HCT116 (cell line): Measurements from ENCODE around the gene STX16. TPM values are rescaled to one million over a fixed set of nuclear protein-coding genes. Genes with fewer than 3 reads are reported as not detected.

Experiments used
- ATAC-seq: fragments of 200-7000 bp; cut with Tn5 transposase; 2 replicates; pipeline ENCODE4 v1.9.1; 2020; ENCODE audit warnings: mild to moderate bottlenecking, moderate library complexity
- BruUV-seq: library from RNA; stranded (reverse); fragments of 400-500 nt; replicated peaks from 2 replicates; lab custom pipeline; 2021; lab: Mats Ljungman, UMichigan
- CTCF ChIA-PET: fragments of 300-600 bp; sonication (Branson Sonifier 250); formaldehyde crosslinking; loops from one replicate; lab custom pipeline; 2021; ENCODE audit warnings: antibody characterized with exemption; lab: Charles Lee
- POLR2A ChIA-PET: fragments of 300-600, 350-600 bp; sonication (Branson Sonifier 250); formaldehyde crosslinking; loops from one replicate; lab custom pipeline; 2021; ENCODE audit warnings: antibody characterized with exemption; lab: Charles Lee
- RAD21 ChIA-PET, 2 experiments: fragments of 300-600 bp; sonication (Branson Sonifier 250); formaldehyde crosslinking; loops; one replicate each; lab custom pipeline; 2023; ENCODE audit warnings: low total read pairs in 2 of 2; ENCODE audit not compliant: uncharacterized antibody in 2 of 2, unreplicated experiment in 2 of 2, low non-redundant PET in 1 of 2; lab: Charles Lee
- DNase-seq: peaks from one replicate; pipeline ENCODE4 v3.0.0-alpha.2; 2010; ENCODE audit warnings: low read depth, low spot score
- H2AFZ ChIP-seq: fragments of 200-600 bp; shearing (Covaris generic), sonication (generic); 2 replicates; pipeline ENCODE4 v1.6.1; 2017; ENCODE audit warnings: low read depth, mixed run types, mixed read lengths, antibody characterized with exemption, low read length; ENCODE audit not compliant: poor library complexity, severe bottlenecking
- H3K27ac ChIP-seq: 2 replicates; pipeline ENCODE4 v1.5.1; 2012; ENCODE audit warnings: low read depth, low read length
- H3K27me3 ChIP-seq: fragments of 200-600 bp; sonication (generic); 2 replicates; pipeline ENCODE4 v1.6.1; 2016; ENCODE audit warnings: mixed run types, low read length, mixed read lengths; ENCODE audit not compliant: insufficient read depth
- H3K36me3 ChIP-seq, 2 experiments: fragments of 200-500 bp in 1 of 2; fragments of 200-600 bp in 1 of 2; sonication (Bioruptor generic) in 1 of 2; sonication (generic) in 1 of 2; 2 replicates each; pipeline versions ENCODE4 v1.5.1 to v1.6.1; 2014 to 2016; ENCODE audit warnings: low read length in 2 of 2, inconsistent platforms in 1 of 2, mixed read lengths in 1 of 2, mixed run types in 1 of 2; ENCODE audit not compliant: insufficient read depth in 2 of 2, control insufficient read depth in 1 of 2
- H3K4me1 ChIP-seq, 2 experiments: fragments of 200-600 bp in 1 of 2; sonication (generic) in 1 of 2; 2 replicates each; pipeline versions ENCODE4 v1.5.1 to v1.6.1; 2012 to 2017; ENCODE audit warnings: low read length in 2 of 2, inconsistent platforms in 1 of 2, mild to moderate bottlenecking in 1 of 2, mixed read lengths in 1 of 2, mixed run types in 1 of 2, moderate library complexity in 1 of 2; ENCODE audit not compliant: insufficient read depth in 2 of 2, control insufficient read depth in 1 of 2
- H3K4me2 ChIP-seq: fragments of 200-600 bp; sonication (generic); 2 replicates; pipeline ENCODE4 v1.6.1; 2017; ENCODE audit warnings: mixed run types, low read length, mixed read lengths
- H3K4me3 ChIP-seq, 2 experiments: fragments of 200-600 bp in 1 of 2; sonication (generic) in 1 of 2; replicated peaks in 1 of 2; 2 replicates each; pipeline ENCODE4 v1.5.1; 2011 to 2016; ENCODE audit warnings: low read length in 2 of 2, control low read depth in 1 of 2, low read depth in 1 of 2, mild to moderate bottlenecking in 1 of 2, mixed read lengths in 1 of 2, mixed run types in 1 of 2
- H3K79me2 ChIP-seq: fragments of 200-600 bp; sonication (generic); 2 replicates; pipeline ENCODE4 v1.6.1; 2017; ENCODE audit warnings: mild to moderate bottlenecking, mixed run types, low read length, moderate library complexity, mixed read lengths; ENCODE audit not compliant: insufficient read depth
- H3K9ac ChIP-seq: fragments of 200-600 bp; sonication (generic); 2 replicates; pipeline ENCODE4 v1.6.1; 2016; ENCODE audit warnings: low read length, mixed read lengths
- H3K9me2 ChIP-seq: fragments of 200-600 bp; sonication (generic), shearing (Covaris generic); 2 replicates; pipeline ENCODE4 v1.6.1; 2017; ENCODE audit warnings: mixed run types, mild to moderate bottlenecking, moderate library complexity; ENCODE audit not compliant: insufficient read depth
- H3K9me3 ChIP-seq, 2 experiments: fragments of 200-500 bp in 1 of 2; fragments of 200-600 bp in 1 of 2; sonication (Bioruptor generic) in 1 of 2; sonication (generic) in 1 of 2; 2 replicates each; pipeline ENCODE4 v1.6.1; 2014 to 2017; ENCODE audit warnings: low read length in 2 of 2, mixed read lengths in 2 of 2, inconsistent platforms in 1 of 2, low read depth in 1 of 2, mild to moderate bottlenecking in 1 of 2, mixed run types in 1 of 2, moderate library complexity in 1 of 2; ENCODE audit not compliant: control insufficient read depth in 1 of 2, insufficient read depth in 1 of 2
- H4K20me1 ChIP-seq: fragments of 200-600 bp; sonication (generic), shearing (Covaris generic); 2 replicates; pipeline ENCODE4 v1.6.1; 2017; ENCODE audit warnings: mixed run types, mild to moderate bottlenecking, moderate library complexity; ENCODE audit not compliant: insufficient read depth
- CBX3 ChIP-seq: IDR thresholded peaks from 2 replicates; pipeline ENCODE4 v1.6.1; 2012; ENCODE audit warnings: low read depth
- POLR2A ChIP-seq: IDR thresholded peaks from 2 replicates; pipeline ENCODE4 v1.7.0; 2011; ENCODE audit warnings: borderline replicate concordance; ENCODE audit not compliant: insufficient read depth, insufficient read length; ENCODE audit errors: extremely low read depth
- intact Hi-C: fragments of 100-400 bp; cut with micrococcal nuclease; formaldehyde crosslinking; loops from 2 replicates; pipeline ENCODE4 v1.10.0; 2022
- total RNA-seq: library from RNA; stranded (reverse); gene quantifications from one replicate; pipeline ENCODE4 v1.2.1, GENCODE V29; 2021; ENCODE audit not compliant: unreplicated experiment

The STX16 gene
- total RNA-seq, 1 experiment from 2014 or later = 55.1 TPM

DNA sequence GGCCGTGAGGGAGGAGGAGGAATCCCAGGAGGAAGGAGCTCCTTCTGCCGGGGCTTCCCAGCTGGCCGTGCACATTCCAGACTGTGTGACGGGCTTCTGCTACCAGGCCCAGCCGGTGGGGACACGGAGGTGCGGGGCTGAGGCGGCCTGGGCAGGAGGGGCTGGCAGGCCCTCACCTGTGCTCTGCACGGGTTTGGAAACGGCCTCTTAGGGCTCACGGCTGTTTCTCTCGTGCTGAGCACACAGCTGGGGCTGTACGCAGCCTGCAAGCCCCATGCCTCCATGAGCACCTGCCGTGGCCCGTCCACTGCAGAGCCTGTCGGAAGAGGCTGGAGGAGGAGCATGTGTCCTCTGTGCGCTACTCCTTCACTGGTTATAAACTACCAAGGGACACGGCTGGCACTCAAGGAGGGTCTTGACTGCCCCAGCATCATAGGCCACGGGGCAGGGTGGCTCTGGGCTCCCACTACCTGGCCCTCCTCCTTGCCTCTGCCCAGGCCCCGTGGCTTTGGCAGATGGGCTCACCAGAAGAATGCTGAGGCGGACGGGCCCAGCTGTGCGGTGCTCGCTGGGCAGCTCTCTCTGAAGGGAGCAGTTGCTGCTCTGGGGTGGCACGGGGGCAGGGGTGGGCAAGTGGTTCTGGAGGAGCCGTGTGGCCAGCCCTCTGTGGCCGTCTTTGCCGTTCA lies 57.3 kb downstream of the STX16 start:
- no peak overlapping the region for H3K4me3 ChIP-seq
- DNase-seq (no peak), ATAC-seq (no peak)
- no peak overlapping the region for H3K27ac ChIP-seq
- RAD21 ChIA-PET = no interaction called here
- H3K9me3 ChIP-seq = no peaks in the 10 kb centered on the region
- H3K4me1 ChIP-seq = no peaks in the 10 kb centered on the region
- POLR2A ChIA-PET = no interaction called here
- no peak overlapping the region for H2AFZ ChIP-seq
- no peaks in the 10 kb centered on the region for H3K27me3 ChIP-seq
- H3K4me2 ChIP-seq = no peak overlapping the region
- H3K9ac ChIP-seq = no peak overlapping the region
- intact Hi-C loops = no loop called here
- no peaks in the 10 kb centered on the region for H3K79me2 ChIP-seq
- H3K9me2 ChIP-seq = no peaks in the 10 kb centered on the region
- no peaks in the 10 kb centered on the region for H3K36me3 ChIP-seq
- TF ChIP-seq CBX3 = no peak
- no peaks in the 10 kb centered on the region for H4K20me1 ChIP-seq
- BruUV-seq = no TSS peak
- CTCF ChIA-PET = no interaction called here

DNA sequence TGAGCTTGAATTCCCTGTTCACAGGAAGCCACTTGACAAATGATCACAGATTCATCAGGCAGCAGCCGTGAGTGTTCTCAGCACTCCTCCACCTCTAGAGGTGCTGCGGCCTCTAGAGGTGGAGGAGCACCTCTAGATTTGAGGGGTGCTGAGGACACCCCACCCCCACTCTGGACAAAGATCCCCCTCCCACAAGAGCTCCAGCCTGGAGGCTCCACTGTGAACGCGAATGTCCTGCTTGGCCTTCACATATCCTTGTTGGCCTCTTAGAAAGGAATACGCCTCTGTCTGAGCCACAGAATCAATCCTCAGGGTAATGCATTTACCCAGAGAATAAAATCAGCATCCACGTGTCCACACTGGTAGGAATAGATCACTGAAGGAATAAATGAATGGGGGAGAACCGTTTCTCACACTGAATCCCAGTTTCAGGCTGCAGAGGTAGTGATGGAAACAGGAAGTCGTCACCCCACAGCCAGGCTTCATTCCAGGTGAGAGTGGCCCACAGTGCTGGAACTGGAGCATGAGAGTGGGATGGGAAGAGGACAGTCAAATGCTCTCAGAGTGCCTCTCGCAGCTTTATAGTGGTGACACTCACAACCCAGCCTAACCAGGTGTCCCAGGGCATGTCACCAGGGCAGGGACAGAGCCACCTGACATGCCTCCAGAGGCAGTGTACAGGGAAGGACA lies 58.1 kb downstream of the STX16 start:
- DNase-seq = no peak
- no peaks in the 10 kb centered on the region for H3K79me2 ChIP-seq
- H3K9ac ChIP-seq = no peak overlapping the region
- H3K4me3 ChIP-seq = no peak overlapping the region
- H3K4me2 ChIP-seq = no peak overlapping the region
- POLR2A ChIA-PET = no interaction called here
- H3K4me1 ChIP-seq = no peaks in the 10 kb centered on the region
- H3K27me3 ChIP-seq = no peaks in the 10 kb centered on the region
- no peaks in the 10 kb centered on the region for H3K9me3 ChIP-seq
- no peaks in the 10 kb centered on the region for H4K20me1 ChIP-seq
- CTCF ChIA-PET = no interaction called here
- ATAC-seq = no peak
- TF ChIP-seq POLR2A = no peak
- BruUV-seq = no TSS peak
- RAD21 ChIA-PET = no interaction called here
- no peaks in the 10 kb centered on the region for H3K36me3 ChIP-seq
- H2AFZ ChIP-seq = no peak overlapping the region
- intact Hi-C loops = no loop called here
- no peak overlapping the region for H3K27ac ChIP-seq
- no peaks in the 10 kb centered on the region for H3K9me2 ChIP-seq
